Esophagus squamous epithelium (tissue), 5 donors: Measurements from ENCODE around the gene MRPL55. TPM values are rescaled to one million over a fixed set of nuclear protein-coding genes. Genes with fewer than 3 reads are reported as not detected.

Experiments used
- DNase-seq: peaks from one replicate; lab custom pipeline; 2025; lab: John Stamatoyannopoulos, UW
- H3K27ac ChIP-seq, 4 donors: fragments of 200-600 bp; sonication (generic); one replicate each; pipeline ENCODE4 v1.5.1; 2016 to 2019; ENCODE audit warnings: mild to moderate bottlenecking in 1 of 4
- H3K27me3 ChIP-seq, 4 donors: fragments of 200-600 bp; sonication (generic); 1 replicate in 3 of 4; 2 replicates in 1 of 4; pipeline versions ENCODE4 v1.5.1 to v1.6.0; 2017 to 2021; ENCODE audit warnings: antibody characterized with exemption in 1 of 4
- H3K36me3 ChIP-seq, 3 donors: fragments of 200-600 bp; sonication (generic); one replicate each; pipeline ENCODE4 v1.5.1; 2016 to 2019
- H3K4me1 ChIP-seq, 3 donors: fragments of 200-600 bp; sonication (generic); one replicate each; pipeline ENCODE4 v1.5.1; 2017 to 2019
- H3K4me3 ChIP-seq, 4 donors: fragments of 200-600 bp; sonication (generic); 1 replicate in 3 of 4; 2 replicates in 1 of 4; pipeline ENCODE4 v1.5.1; 2016 to 2019; ENCODE audit warnings: mild to moderate bottlenecking in 2 of 4, moderate library complexity in 1 of 4
- H3K9me3 ChIP-seq, 3 donors: fragments of 200-600 bp; sonication (generic); one replicate each; pipeline ENCODE4 v1.5.1; 2016 to 2019
- POLR2A ChIP-seq, 4 donors: fragments of 450-650 bp; IDR thresholded peaks; one replicate each; pipeline ENCODE4 v1.6.1; 2017; ENCODE audit warnings: antibody characterized with exemption in 4 of 4, mild to moderate bottlenecking in 4 of 4, moderate library complexity in 3 of 4
- WGBS, 2 donors: methylation state at CpG; one replicate each; pipeline ENCODE4 v1.1.5; 2018; 5-methylcytosine and 5-hydroxymethylcytosine counted together
- intact Hi-C: fragments of 100-400 bp; cut with DNase I; formaldehyde crosslinking; loops from one replicate; pipeline ENCODE4 v1.15.0; 2022
- small RNA-seq, 4 donors: library from RNA; depleted of rRNA; stranded (forward); fragments of <200 nt; gene quantifications; one replicate each; pipeline ENCODE3, GENCODE V24; 2016
- total RNA-seq, 4 donors: library from RNA; depleted of rRNA; stranded (reverse); fragments of >200 nt; gene quantifications; one replicate each; pipeline ENCODE4 v1.1.0, GENCODE V29; 2016
- TF ChIP-seq, protein P1 (sequence below), 6 experiments: fragments of 450-650 bp in 4 of 6; fragments of 200-600 bp in 2 of 6; sonication (generic) in 2 of 6; IDR thresholded peaks; one replicate each; pipeline ENCODE4 v1.5.1; 2016 to 2019; ENCODE audit warnings: antibody characterized with exemption in 6 of 6, mild to moderate bottlenecking in 4 of 6, moderate library complexity in 4 of 6
- donor health status: DM: yes; HTN: yes; CAD: no.

The MRPL55 gene
- total RNA-seq, 4 donors from 2014 or later: 33.8 to 62.2 (median 51.2) TPM

DNA sequence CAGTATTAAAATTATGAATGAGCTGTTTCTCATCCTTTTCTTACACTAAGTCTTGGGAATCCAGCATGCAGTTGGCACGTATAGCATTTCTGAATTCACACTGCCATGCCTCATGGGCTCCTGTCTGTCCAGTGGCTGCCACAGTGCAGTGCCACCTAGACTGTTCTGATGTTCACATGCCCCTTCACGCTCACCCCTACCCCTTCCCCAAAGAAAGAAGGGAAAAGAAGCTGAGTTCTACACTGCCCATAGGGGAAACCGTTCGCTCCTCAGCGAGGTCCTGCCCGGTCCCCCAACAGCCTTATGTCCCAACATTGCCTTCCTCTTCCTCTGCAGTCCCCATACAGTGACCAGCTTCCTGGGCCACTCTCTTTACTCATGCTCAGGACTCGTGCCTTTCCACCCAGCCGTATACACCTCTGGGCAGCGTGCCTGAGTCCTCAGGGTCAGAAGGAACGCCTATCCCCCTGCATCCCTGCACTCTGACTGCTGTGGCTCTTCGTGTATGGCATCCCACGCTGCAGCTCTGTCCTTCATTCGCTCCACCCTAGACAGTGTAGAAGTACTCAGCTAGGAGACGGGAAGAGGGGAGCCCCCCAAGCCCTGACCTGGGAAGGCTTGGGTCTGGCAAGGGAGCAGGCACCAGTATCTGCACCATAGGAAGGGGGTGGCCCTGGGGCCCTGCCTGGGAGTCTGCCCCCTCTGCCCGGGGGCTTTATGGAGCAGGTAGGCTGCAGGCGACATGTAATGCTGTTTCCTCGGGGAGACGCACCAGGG lies 50.7 kb downstream of the MRPL55 start:
- H3K27ac ChIP-seq: no peak overlapping the region
- H3K4me3 ChIP-seq: no peak overlapping the region
- no peaks in the 10 kb centered on the region for H3K36me3 ChIP-seq
- H3K9me3 ChIP-seq: peaks cover 0 to 6% (median 0%) of the 10 kb centered on the region in 3 donors
- TF ChIP-seq, protein P1, sequence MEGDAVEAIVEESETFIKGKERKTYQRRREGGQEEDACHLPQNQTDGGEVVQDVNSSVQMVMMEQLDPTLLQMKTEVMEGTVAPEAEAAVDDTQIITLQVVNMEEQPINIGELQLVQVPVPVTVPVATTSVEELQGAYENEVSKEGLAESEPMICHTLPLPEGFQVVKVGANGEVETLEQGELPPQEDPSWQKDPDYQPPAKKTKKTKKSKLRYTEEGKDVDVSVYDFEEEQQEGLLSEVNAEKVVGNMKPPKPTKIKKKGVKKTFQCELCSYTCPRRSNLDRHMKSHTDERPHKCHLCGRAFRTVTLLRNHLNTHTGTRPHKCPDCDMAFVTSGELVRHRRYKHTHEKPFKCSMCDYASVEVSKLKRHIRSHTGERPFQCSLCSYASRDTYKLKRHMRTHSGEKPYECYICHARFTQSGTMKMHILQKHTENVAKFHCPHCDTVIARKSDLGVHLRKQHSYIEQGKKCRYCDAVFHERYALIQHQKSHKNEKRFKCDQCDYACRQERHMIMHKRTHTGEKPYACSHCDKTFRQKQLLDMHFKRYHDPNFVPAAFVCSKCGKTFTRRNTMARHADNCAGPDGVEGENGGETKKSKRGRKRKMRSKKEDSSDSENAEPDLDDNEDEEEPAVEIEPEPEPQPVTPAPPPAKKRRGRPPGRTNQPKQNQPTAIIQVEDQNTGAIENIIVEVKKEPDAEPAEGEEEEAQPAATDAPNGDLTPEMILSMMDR (IDR thresholded peaks at IDR 0.05): no peak
- no peak for TF ChIP-seq POLR2A (IDR thresholded peaks at IDR 0.05)
- peaks cover 8 to 34% (median 12%) of the 10 kb centered on the region in 3 donors for H3K4me1 ChIP-seq
- WGBS, 2 donors: 59 to 74% methylated on average over 11 to 13 of the region's 18 CpGs
- DNase-seq: no peak
- peaks cover 0 to 69% (median 17%) of the 10 kb centered on the region in 4 donors for H3K27me3 ChIP-seq
- intact Hi-C loops: no loop called here

Small RNA genes lying within 50 kb of the gene (small RNA-seq; reads per million reads assigned to genes)
- 0 reads per million in 4 donors for gene AL359510.1

Other genes with a start within 250 kb of the MRPL55 start
- 1 to 10 TPM; 1.7 to 5.9 (median 2.8) TPM for gene WNT9A, start 161.4 kb downstream of the MRPL55 start, total RNA-seq
- gene WNT3A, start 102.3 kb downstream of the MRPL55 start, total RNA-seq: 1 to 10 TPM in 2 of 4 donors, under 1 TPM in 2; 0.76 to 2.7 (median 1.3) TPM
- 100 to 1,000 TPM; 279 to 327 (median 319) TPM for gene ARF1, start 26.6 kb downstream of the MRPL55 start, total RNA-seq
- 10 to 100 TPM in 3 of 4 donors, 1 to 10 TPM in 1; 8.5 to 21.3 (median 18.1) TPM for gene C1orf35, start 6.0 kb downstream of the MRPL55 start, total RNA-seq
- 100 to 1,000 TPM; 279 to 320 (median 302) TPM for gene GUK1, start 31.0 kb upstream of the MRPL55 start, total RNA-seq
- 1 to 10 TPM in 1 of 4 donors, under 1 TPM in 3; 0.48 to 2.7 (median 0.66) TPM for gene GJC2, start 40.6 kb upstream of the MRPL55 start, total RNA-seq
- gene IBA57, start 56.5 kb upstream of the MRPL55 start, total RNA-seq: 1 to 10 TPM; 4.8 to 9.1 (median 5.7) TPM
- gene OBSCN, start 98.7 kb upstream of the MRPL55 start, total RNA-seq: 10 to 100 TPM in 2 of 4 donors, 1 to 10 TPM in 2; 4.0 to 53.2 (median 13.8) TPM